MM.1S (cell line): ENCODE results near the gene ATXN10.

ENCODE experiments used
- DNase-seq: peaks from one replicate; pipeline ENCODE4 v3.0.0-alpha.2; 2015
- H2AFZ ChIP-seq: fragments of 300-600 bp; sonication (generic); 2 replicates; pipeline ENCODE4 v1.6.0; 2016; ENCODE audit warnings: antibody characterized with exemption, low read length
- H3F3A ChIP-seq: fragments of 300-600 bp; sonication (generic); 2 replicates; pipeline ENCODE4 v1.6.1; 2016; ENCODE audit warnings: mild to moderate bottlenecking, antibody characterized with exemption, low read length, moderate library complexity, mixed read lengths; ENCODE audit not compliant: insufficient read depth
- H3K27ac ChIP-seq: fragments of 300-600 bp; sonication (generic); 2 replicates; pipeline ENCODE4 v1.5.1; 2016; ENCODE audit warnings: mild to moderate bottlenecking, low read length
- H3K27me3 ChIP-seq: fragments of 300-600 bp; sonication (generic); replicated peaks from 2 replicates; pipeline ENCODE4 v1.6.0; 2016; ENCODE audit warnings: low read length; ENCODE audit not compliant: insufficient read depth
- H3K36me3 ChIP-seq: fragments of 300-600 bp; sonication (generic); replicated peaks from 2 replicates; pipeline ENCODE4 v1.6.1; 2016; ENCODE audit warnings: mild to moderate bottlenecking, low read length, mixed read lengths; ENCODE audit not compliant: insufficient read depth
- H3K4me1 ChIP-seq: fragments of 300-600 bp; sonication (generic); 2 replicates; pipeline ENCODE4 v1.6.1; 2016; ENCODE audit warnings: low read length, mixed read lengths
- H3K4me2 ChIP-seq: fragments of 300-600 bp; sonication (generic); 2 replicates; pipeline ENCODE4 v1.6.0; 2016; ENCODE audit warnings: low read depth, low read length
- H3K4me3 ChIP-seq: fragments of 300-600 bp; sonication (generic); 2 replicates; pipeline ENCODE4 v1.5.1; 2016; ENCODE audit warnings: low read length, mixed read lengths
- H3K79me2 ChIP-seq: fragments of 300-600 bp; sonication (generic); 2 replicates; pipeline ENCODE4 v1.6.1; 2016; ENCODE audit warnings: mixed run types, low read length, mixed read lengths
- H3K9ac ChIP-seq: fragments of 300-600 bp; sonication (generic); 2 replicates; pipeline ENCODE4 v1.6.1; 2016; ENCODE audit warnings: low read length, mixed read lengths
- H3K9me2 ChIP-seq: fragments of 300-600 bp; sonication (generic); replicated peaks from 2 replicates; pipeline ENCODE4 v1.6.1; 2016; ENCODE audit warnings: mild to moderate bottlenecking, low read length, mixed read lengths; ENCODE audit not compliant: insufficient read depth
- H3K9me3 ChIP-seq: fragments of 300-600 bp; sonication (generic); replicated peaks from 2 replicates; pipeline ENCODE4 v1.6.1; 2016; ENCODE audit warnings: mild to moderate bottlenecking, low read length, mixed read lengths; ENCODE audit not compliant: insufficient read depth
- H4K20me1 ChIP-seq: fragments of 300-600 bp; sonication (generic); 2 replicates; pipeline ENCODE4 v1.6.1; 2016; ENCODE audit warnings: mild to moderate bottlenecking, low read length, moderate library complexity, mixed read lengths; ENCODE audit not compliant: insufficient read depth
- CTCF ChIP-seq: fragments of 300-600 bp; sonication (generic); IDR thresholded peaks from 2 replicates; pipeline ENCODE4 v1.5.1; 2016; ENCODE audit warnings: antibody characterized with exemption, low read length, mixed read lengths
- EZH2 ChIP-seq: fragments of 300-600 bp; sonication (generic); optimal IDR thresholded peaks from 2 replicates; pipeline ENCODE3; 2017; ENCODE audit warnings: low read depth, mild to moderate bottlenecking, antibody characterized with exemption, low read length, mixed read lengths
- EZH2phosphoT487 ChIP-seq: fragments of 300-600 bp; sonication (generic); IDR thresholded peaks from 2 replicates; pipeline ENCODE4 v1.6.1; 2018; ENCODE audit warnings: antibody characterized with exemption, low read length

Gene ATXN10

GRCh38 chr22:45757936-45758335, 86.3 kb downstream of the ATXN10 start:
- no peak overlapping the region for H2AFZ ChIP-seq
- no peaks in the 10 kb centered on the region for H3K36me3 ChIP-seq
- H3K27me3 ChIP-seq, result no peaks in the 10 kb centered on the region
- no peak overlapping the region for H3K27ac ChIP-seq
- TF ChIP-seq EZH2phosphoT487, result no peak
- TF ChIP-seq EZH2, result no peak
- no peak for TF ChIP-seq CTCF
- no peak overlapping the region for H3K9ac ChIP-seq
- H4K20me1 ChIP-seq, result no peaks in the 10 kb centered on the region
- peaks cover 5% of the 10 kb centered on the region; the same call in 1 of the 2 replicates for H3K4me1 ChIP-seq
- no peaks in the 10 kb centered on the region for H3F3A ChIP-seq
- H3K4me2 ChIP-seq, result no peak overlapping the region
- no peak overlapping the region for H3K4me3 ChIP-seq
- H3K9me2 ChIP-seq, result no peaks in the 10 kb centered on the region
- no peaks in the 10 kb centered on the region for H3K9me3 ChIP-seq
- DNase-seq, result no peak
- no peaks in the 10 kb centered on the region for H3K79me2 ChIP-seq

- no peak for DNase-seq
- H3F3A ChIP-seq, result no peaks in the 10 kb centered on the region
These were observed 87.0 kb downstream of the ATXN10 start for GRCh38 chr22:45758603-45759002.

GRCh38 chr22:45760682-45761081, 89.0 kb downstream of the ATXN10 start:
- Histone ChIP-seq H3K9me2 (no peaks in the 10 kb centered on the region), H3K4me1 (no peaks in the 10 kb centered on the region), H3K9ac (no peak overlapping the region), H3K4me2 (no peak overlapping the region), H3K4me3 (no peak overlapping the region), H3K27ac (no peak overlapping the region), H4K20me1 (no peaks in the 10 kb centered on the region), H3K27me3 (no peaks in the 10 kb centered on the region), H3K79me2 (no peaks in the 10 kb centered on the region), H3F3A (no peaks in the 10 kb centered on the region), H2AFZ (no peak overlapping the region), H3K9me3 (no peaks in the 10 kb centered on the region), H3K36me3 (no peaks in the 10 kb centered on the region)
- TF ChIP-seq CTCF (no peak), EZH2phosphoT487 (no peak), EZH2 (no peak)
- no peak for DNase-seq

More at GRCh38 chr22:45758603-45759002, 87.0 kb downstream of the ATXN10 start:
- no peak for TF ChIP-seq CTCF
- TF ChIP-seq EZH2phosphoT487, result no peak
- no peak for TF ChIP-seq EZH2
- Histone ChIP-seq H3K9me3 (no peaks in the 10 kb centered on the region), H3K4me2 (no peak overlapping the region), H3K27me3 (no peaks in the 10 kb centered on the region), H3K4me1 (peaks cover 5% of the 10 kb centered on the region; the same call in 1 of the 2 replicates), H2AFZ (no peak overlapping the region), H3K27ac (no peak overlapping the region), H3K4me3 (no peak overlapping the region), H3K79me2 (no peaks in the 10 kb centered on the region), H3K9ac (no peak overlapping the region), H4K20me1 (no peaks in the 10 kb centered on the region), H3K9me2 (no peaks in the 10 kb centered on the region), H3K36me3 (no peaks in the 10 kb centered on the region)
